ENCODE results near the gene ADAM12.

Gene ADAM12

GRCh38 chr10:126064512-126064911 is 323.8 kb downstream of the ADAM12 start:
- H3K9ac ChIP-seq (ENCODE audit: insufficient read length, low read depth): no peak overlapping the region
- TF ChIP-seq YY1 (IDR thresholded peaks at IDR 0.05; ENCODE audit: insufficient read depth, insufficient read length) (no peak), ZNF274 (IDR thresholded peaks at IDR 0.05; ENCODE audit: low read depth, low read length) (no peak), SUZ12 (IDR thresholded peaks at IDR 0.05; ENCODE audit: extremely low read depth, insufficient read depth, insufficient read length) (no peak)
- H3K36me3 ChIP-seq (ENCODE audit: insufficient read depth, insufficient read length, low read length): no peaks in the 10 kb centered on the region
- H3K4me3 ChIP-seq (ENCODE audit: insufficient read length, low read depth): no peak overlapping the region
- H3K9me3 ChIP-seq (ENCODE audit: insufficient read depth, low read length): no peaks in the 10 kb centered on the region
- DNase-seq (ENCODE audit: low read depth, low spot score): no peak
- H3K27me3 ChIP-seq (ENCODE audit: insufficient read depth, insufficient read length): no peaks in the 10 kb centered on the region
- no peaks in the 10 kb centered on the region for H3K4me1 ChIP-seq (ENCODE audit: insufficient read depth, insufficient read length)

GRCh38 chr10:126063353-126063791 is 324.9 kb downstream of the ADAM12 start:
- TF ChIP-seq ZNF274 (IDR thresholded peaks at IDR 0.05; ENCODE audit: low read depth, low read length) (no peak), SUZ12 (IDR thresholded peaks at IDR 0.05; ENCODE audit: extremely low read depth, insufficient read depth, insufficient read length) (no peak), YY1 (IDR thresholded peaks at IDR 0.05; ENCODE audit: insufficient read depth, insufficient read length) (no peak)
- Histone ChIP-seq H3K4me3 (ENCODE audit: insufficient read length, low read depth) (no peak overlapping the region), H3K4me1 (ENCODE audit: insufficient read depth, insufficient read length) (no peaks in the 10 kb centered on the region), H3K36me3 (ENCODE audit: insufficient read depth, insufficient read length, low read length) (no peaks in the 10 kb centered on the region), H3K9me3 (ENCODE audit: insufficient read depth, low read length) (no peaks in the 10 kb centered on the region), H3K9ac (ENCODE audit: insufficient read length, low read depth) (no peak overlapping the region), H3K27me3 (ENCODE audit: insufficient read depth, insufficient read length) (no peaks in the 10 kb centered on the region)
- DNase-seq (ENCODE audit: low read depth, low spot score): no peak

GRCh38 chr10:126062131-126063032 is 325.9 kb downstream of the ADAM12 start:
- Histone ChIP-seq H3K4me3 (ENCODE audit: insufficient read length, low read depth) (no peak overlapping the region), H3K36me3 (ENCODE audit: insufficient read depth, insufficient read length, low read length) (no peaks in the 10 kb centered on the region), H3K27me3 (ENCODE audit: insufficient read depth, insufficient read length) (no peaks in the 10 kb centered on the region), H3K9me3 (ENCODE audit: insufficient read depth, low read length) (no peaks in the 10 kb centered on the region), H3K4me1 (ENCODE audit: insufficient read depth, insufficient read length) (no peaks in the 10 kb centered on the region), H3K9ac (ENCODE audit: insufficient read length, low read depth) (no peak overlapping the region)
- no peak for DNase-seq (ENCODE audit: low read depth, low spot score)
- TF ChIP-seq SUZ12 (IDR thresholded peaks at IDR 0.05; ENCODE audit: extremely low read depth, insufficient read depth, insufficient read length) (no peak), YY1 (IDR thresholded peaks at IDR 0.05; ENCODE audit: insufficient read depth, insufficient read length) (no peak), ZNF274 (IDR thresholded peaks at IDR 0.05; ENCODE audit: low read depth, low read length) (no peak)

GRCh38 chr10:126061526-126061925 is 326.8 kb downstream of the ADAM12 start:
- Histone ChIP-seq H3K36me3 (ENCODE audit: insufficient read depth, insufficient read length, low read length) (no peaks in the 10 kb centered on the region), H3K4me3 (ENCODE audit: insufficient read length, low read depth) (no peak overlapping the region), H3K27me3 (ENCODE audit: insufficient read depth, insufficient read length) (no peaks in the 10 kb centered on the region), H3K9ac (ENCODE audit: insufficient read length, low read depth) (no peak overlapping the region), H3K4me1 (ENCODE audit: insufficient read depth, insufficient read length) (no peaks in the 10 kb centered on the region), H3K9me3 (ENCODE audit: insufficient read depth, low read length) (no peaks in the 10 kb centered on the region)
- no peak for TF ChIP-seq SUZ12 (IDR thresholded peaks at IDR 0.05; ENCODE audit: extremely low read depth, insufficient read depth, insufficient read length)
- TF ChIP-seq YY1 (IDR thresholded peaks at IDR 0.05; ENCODE audit: insufficient read depth, insufficient read length): no peak
- TF ChIP-seq ZNF274 (IDR thresholded peaks at IDR 0.05; ENCODE audit: low read depth, low read length): no peak
- no peak for DNase-seq (ENCODE audit: low read depth, low spot score)

- Histone ChIP-seq H3K27me3 (ENCODE audit: insufficient read depth, insufficient read length) (no peaks in the 10 kb centered on the region), H3K9ac (ENCODE audit: insufficient read length, low read depth) (no peak overlapping the region), H3K36me3 (ENCODE audit: insufficient read depth, insufficient read length, low read length) (no peaks in the 10 kb centered on the region), H3K9me3 (ENCODE audit: insufficient read depth, low read length) (no peaks in the 10 kb centered on the region), H3K4me1 (ENCODE audit: insufficient read depth, insufficient read length) (no peaks in the 10 kb centered on the region), H3K4me3 (ENCODE audit: insufficient read length, low read depth) (no peak overlapping the region)
- no peak for DNase-seq (ENCODE audit: low read depth, low spot score)
- TF ChIP-seq ZNF274 (IDR thresholded peaks at IDR 0.05; ENCODE audit: low read depth, low read length): no peak
- no peak for TF ChIP-seq YY1 (IDR thresholded peaks at IDR 0.05; ENCODE audit: insufficient read depth, insufficient read length)
- TF ChIP-seq SUZ12 (IDR thresholded peaks at IDR 0.05; ENCODE audit: extremely low read depth, insufficient read depth, insufficient read length): no peak
These were observed 327.9 kb downstream of the ADAM12 start for GRCh38 chr10:126060261-126060931.

- Histone ChIP-seq H3K36me3 (ENCODE audit: insufficient read depth, insufficient read length, low read length) (no peaks in the 10 kb centered on the region), H3K9me3 (ENCODE audit: insufficient read depth, low read length) (no peaks in the 10 kb centered on the region), H3K4me1 (ENCODE audit: insufficient read depth, insufficient read length) (no peaks in the 10 kb centered on the region), H3K27me3 (ENCODE audit: insufficient read depth, insufficient read length) (no peaks in the 10 kb centered on the region), H3K9ac (ENCODE audit: insufficient read length, low read depth) (no peak overlapping the region), H3K4me3 (ENCODE audit: insufficient read length, low read depth) (no peak overlapping the region)
- DNase-seq (ENCODE audit: low read depth, low spot score): no peak
- TF ChIP-seq SUZ12 (IDR thresholded peaks at IDR 0.05; ENCODE audit: extremely low read depth, insufficient read depth, insufficient read length): no peak
- no peak for TF ChIP-seq YY1 (IDR thresholded peaks at IDR 0.05; ENCODE audit: insufficient read depth, insufficient read length)
- no peak for TF ChIP-seq ZNF274 (IDR thresholded peaks at IDR 0.05; ENCODE audit: low read depth, low read length)
These were observed 329.0 kb downstream of the ADAM12 start for GRCh38 chr10:126059076-126059826.

All from NT2/D1 (cell line).